BJ (cell line): Measurements from ENCODE around the gene AP3B1. TPM values are rescaled to one million over a fixed set of nuclear protein-coding genes. Genes with fewer than 3 reads are reported as not detected.
"Not testable (repeated sequence)": the region's sequence is repeated elsewhere in the genome, so short reads cannot be mapped to it uniquely, and the experiment has no call there.

Experiments used
- CTCF ChIA-PET: fragments of 350-600 bp; formaldehyde crosslinking; extraction: SDS; loops from one replicate; lab custom pipeline; 2021; ENCODE audit warnings: antibody characterized with exemption, inconsistent platforms; lab: Yijun Ruan, JAX
- POLR2A ChIA-PET: fragments of 300-600 bp; sonication (Branson Sonifier 250); formaldehyde crosslinking; extraction: SDS; loops from one replicate; lab custom pipeline; 2021; ENCODE audit warnings: antibody characterized with exemption; lab: Charles Lee
- DNase-seq: peaks from one replicate; pipeline ENCODE4 v3.0.0-alpha.2; 2011; ENCODE audit warnings: low read depth
- H3K27me3 ChIP-seq: 2 replicates; pipeline ENCODE4 v1.6.0; 2011; ENCODE audit warnings: low read length; ENCODE audit not compliant: control insufficient read depth, insufficient read depth
- H3K36me3 ChIP-seq: 2 replicates; pipeline ENCODE4 v1.5.1; 2011; ENCODE audit warnings: low read length; ENCODE audit not compliant: control insufficient read depth, insufficient read depth
- H3K4me3 ChIP-seq: 2 replicates; pipeline ENCODE4 v1.5.1; 2011; ENCODE audit warnings: low read depth, mild to moderate bottlenecking, control low read depth, low read length
- polyA plus RNA-seq: library from polyadenylated mRNA; depleted of rRNA; stranded (reverse); fragments of >200 nt; gene quantifications from 2 replicates; pipeline ENCODE4 v1.2.3, GENCODE V29; 2011
- TF ChIP-seq, protein P1 (sequence below): IDR thresholded peaks from 2 replicates; pipeline ENCODE4 v1.5.1; 2011; ENCODE audit warnings: low read depth, mild to moderate bottlenecking, control low read depth, inconsistent platforms, low read length, moderate library complexity; ENCODE audit not compliant: insufficient read depth

The AP3B1 gene
- polyA plus RNA-seq, 1 experiment, result 23.9 TPM

DNA sequence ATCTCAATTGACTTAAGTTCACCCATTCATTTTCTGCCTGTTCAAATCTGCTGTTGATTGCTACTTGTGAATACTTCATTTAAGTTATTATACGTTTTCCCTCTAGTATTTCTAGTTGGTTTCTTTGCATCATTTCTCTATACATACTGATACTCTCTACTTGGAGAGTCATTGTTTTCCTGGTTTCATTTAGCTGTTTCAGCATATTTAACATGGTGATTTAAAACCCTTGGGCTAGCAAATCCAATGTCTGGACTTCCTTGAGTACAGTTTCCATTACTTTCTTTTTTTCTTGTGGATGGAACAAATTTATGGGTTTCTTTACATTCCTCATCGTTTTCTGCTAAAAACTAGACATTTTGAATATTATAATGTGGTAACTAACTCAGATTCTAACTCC, 90.7 kb downstream of the AP3B1 start:
- ChIA-PET CTCF (interaction anchor here (0.6 to 1.6 kb wide), 2 partner anchors 9 to 18 kb away, joined by 3 read pairs; no protein-coding TSS in a partner anchor), POLR2A (no interaction called here)
- no peak for DNase-seq
- Histone ChIP-seq H3K27me3 (no peaks in the 10 kb centered on the region), H3K36me3 (no peaks in the 10 kb centered on the region), H3K4me3 (no peak overlapping the region)
- TF ChIP-seq, protein P1, sequence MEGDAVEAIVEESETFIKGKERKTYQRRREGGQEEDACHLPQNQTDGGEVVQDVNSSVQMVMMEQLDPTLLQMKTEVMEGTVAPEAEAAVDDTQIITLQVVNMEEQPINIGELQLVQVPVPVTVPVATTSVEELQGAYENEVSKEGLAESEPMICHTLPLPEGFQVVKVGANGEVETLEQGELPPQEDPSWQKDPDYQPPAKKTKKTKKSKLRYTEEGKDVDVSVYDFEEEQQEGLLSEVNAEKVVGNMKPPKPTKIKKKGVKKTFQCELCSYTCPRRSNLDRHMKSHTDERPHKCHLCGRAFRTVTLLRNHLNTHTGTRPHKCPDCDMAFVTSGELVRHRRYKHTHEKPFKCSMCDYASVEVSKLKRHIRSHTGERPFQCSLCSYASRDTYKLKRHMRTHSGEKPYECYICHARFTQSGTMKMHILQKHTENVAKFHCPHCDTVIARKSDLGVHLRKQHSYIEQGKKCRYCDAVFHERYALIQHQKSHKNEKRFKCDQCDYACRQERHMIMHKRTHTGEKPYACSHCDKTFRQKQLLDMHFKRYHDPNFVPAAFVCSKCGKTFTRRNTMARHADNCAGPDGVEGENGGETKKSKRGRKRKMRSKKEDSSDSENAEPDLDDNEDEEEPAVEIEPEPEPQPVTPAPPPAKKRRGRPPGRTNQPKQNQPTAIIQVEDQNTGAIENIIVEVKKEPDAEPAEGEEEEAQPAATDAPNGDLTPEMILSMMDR, result no peak

DNA sequence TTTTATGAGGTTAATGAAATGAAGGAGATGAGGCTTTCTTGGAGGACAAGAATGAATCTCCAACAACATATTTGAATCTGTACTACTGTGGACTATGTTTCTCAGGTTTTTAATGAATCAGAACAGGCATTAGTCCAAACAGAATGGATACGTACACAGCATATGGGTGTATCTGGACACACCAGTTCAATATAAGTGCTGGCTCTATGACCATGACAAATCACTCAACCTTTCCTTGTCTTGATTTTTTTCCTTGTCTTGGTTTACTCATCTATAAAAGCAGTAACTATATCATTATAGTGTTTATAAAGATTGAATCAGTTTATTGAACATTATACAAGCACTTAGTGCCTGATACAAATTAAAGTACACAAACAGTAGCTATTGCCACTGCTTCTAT, 104.1 kb downstream of the AP3B1 start:
- ChIA-PET CTCF (no interaction called here), POLR2A (no interaction called here)
- no peak for DNase-seq

GRCh38 chr5:78188681-78189080, 105.8 kb downstream of the AP3B1 start:
- H3K4me3 ChIP-seq, H3K27me3 ChIP-seq, H3K36me3 ChIP-seq, POLR2A ChIA-PET, DNase-seq, CTCF ChIA-PET: not testable (repeated sequence)

More for the DNA sequence above, 104.1 kb downstream of the AP3B1 start:
- Histone ChIP-seq H3K36me3 (no peaks in the 10 kb centered on the region), H3K4me3 (no peak overlapping the region), H3K27me3 (no peaks in the 10 kb centered on the region)
- TF ChIP-seq, protein P1, result no peak

- TF ChIP-seq, protein P1, result no peak
- POLR2A ChIA-PET, result no interaction called here
- Histone ChIP-seq H3K4me3 (no peak overlapping the region), H3K27me3 (no peaks in the 10 kb centered on the region), H3K36me3 (no peaks in the 10 kb centered on the region)
- CTCF ChIA-PET, result no interaction called here
- no peak for DNase-seq
Measured at GRCh38 chr5:78187172-78187571, 107.3 kb downstream of the AP3B1 start.

DNA sequence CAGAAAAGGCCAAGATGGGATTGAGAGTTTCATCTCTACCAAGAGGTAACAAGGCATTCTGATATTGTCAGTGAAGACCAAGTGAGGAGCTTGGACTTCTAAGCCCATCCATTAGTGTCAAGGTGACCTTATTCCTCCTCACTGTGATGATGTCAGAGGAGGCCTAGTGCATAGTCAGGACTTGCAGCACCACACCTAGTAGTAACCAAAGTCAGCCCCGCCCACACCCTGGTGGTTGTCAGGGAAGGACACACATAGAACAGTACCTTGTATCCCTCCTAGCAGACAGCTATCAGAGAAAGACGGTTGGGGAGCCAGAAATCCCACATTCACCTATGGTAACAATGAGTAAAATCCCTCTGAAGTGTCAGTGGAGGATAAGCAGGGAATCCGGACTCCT, 111.7 kb downstream of the AP3B1 start:
- no peaks in the 10 kb centered on the region for H3K27me3 ChIP-seq
- TF ChIP-seq, protein P1, result no peak
- DNase-seq, result no peak
- H3K4me3 ChIP-seq, result no peak overlapping the region
- CTCF ChIA-PET, result no interaction called here
- H3K36me3 ChIP-seq, result peaks cover 1% of the 10 kb centered on the region; the same call in 1 of the 2 replicates
- POLR2A ChIA-PET, result no interaction called here

- DNase-seq, result no peak
- Histone ChIP-seq H3K27me3 (no peaks in the 10 kb centered on the region), H3K36me3 (peaks cover 9% of the 10 kb centered on the region), H3K4me3 (no peak overlapping the region)
- POLR2A ChIA-PET, result no interaction called here
- TF ChIP-seq, protein P1, result no peak
- CTCF ChIA-PET, result interaction anchor here (0.5 to 0.6 kb wide), 2 partner anchors 22 to 1000 kb away, joined by 3 read pairs; no protein-coding TSS in a partner anchor
Measured at GRCh38 chr5:78178356-78178755, 116.1 kb downstream of the AP3B1 start.

DNA sequence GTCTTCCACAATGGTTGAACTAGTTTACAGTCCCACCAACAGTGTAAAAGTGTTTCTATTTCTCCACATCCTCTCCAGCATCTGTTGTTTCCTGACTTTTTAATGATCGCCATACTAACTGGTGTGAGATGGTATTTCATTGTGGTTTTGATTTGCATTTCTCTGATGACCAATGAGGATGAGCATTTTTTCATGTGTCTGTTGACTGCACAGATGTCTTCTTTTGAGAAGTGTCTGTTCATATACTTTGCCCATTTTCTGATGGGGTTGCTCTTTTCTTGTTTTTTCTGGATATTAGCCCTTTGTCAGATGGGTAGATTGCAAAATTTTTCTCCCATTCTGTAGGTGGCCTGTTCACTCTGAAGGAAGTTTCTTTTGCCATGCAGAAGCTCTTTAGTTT, 124.2 kb downstream of the AP3B1 start:
- POLR2A ChIA-PET, H3K27me3 ChIP-seq, CTCF ChIA-PET, H3K36me3 ChIP-seq, DNase-seq, H3K4me3 ChIP-seq: not testable (repeated sequence)
